PC-3 (cell line): ENCODE data around the gene ADAMTS6. TPM values are rescaled to one million over a fixed set of nuclear protein-coding genes. Genes with fewer than 3 reads are reported as not detected.

ENCODE experiments used
- ATAC-seq: fragments of 200-7000 bp; cut with Tn5 transposase; 2 replicates; pipeline ENCODE4 v1.9.1; 2020; ENCODE audit warnings: mild to moderate bottlenecking, moderate library complexity
- BruUV-seq: library from RNA; stranded (reverse); fragments of 400-500 nt; replicated peaks from 2 replicates; lab custom pipeline; 2021; lab: Mats Ljungman, UMichigan
- CTCF ChIA-PET: fragments of 300-600 bp; sonication (Branson Sonifier 250); formaldehyde crosslinking; loops from one replicate; lab custom pipeline; 2022; ENCODE audit warnings: antibody characterized with exemption; lab: Charles Lee
- POLR2A ChIA-PET: fragments of 300-600 bp; sonication (Branson Sonifier 250); formaldehyde crosslinking; loops from one replicate; lab custom pipeline; 2022; ENCODE audit warnings: antibody characterized with exemption; ENCODE audit not compliant: unreplicated experiment; lab: Charles Lee
- DNase-seq: peaks from one replicate; pipeline ENCODE4 v3.0.0-alpha.2; 2015
- H2AFZ ChIP-seq: fragments of 300-600 bp; sonication (generic); 2 replicates; pipeline ENCODE4 v1.6.0; 2016; ENCODE audit warnings: antibody characterized with exemption, low read length
- H3F3A ChIP-seq: fragments of 300-600 bp; sonication (generic); one replicate; pipeline ENCODE4 v1.6.0; 2017; ENCODE audit warnings: antibody characterized with exemption, low read length, control low read depth, mild to moderate bottlenecking; ENCODE audit not compliant: unreplicated experiment
- H3K27ac ChIP-seq: fragments of 300-600 bp; sonication (generic); 2 replicates; pipeline ENCODE4 v1.5.1; 2016; ENCODE audit warnings: mild to moderate bottlenecking, low read length
- H3K27me3 ChIP-seq: fragments of 300-600 bp; sonication (generic); 2 replicates; pipeline ENCODE4 v1.6.1; 2016; ENCODE audit warnings: low read length, mixed read lengths
- H3K36me3 ChIP-seq: fragments of 300-600 bp; sonication (generic); 2 replicates; pipeline ENCODE4 v1.6.1; 2016; ENCODE audit warnings: low read depth, mixed run types, low read length, mixed read lengths
- H3K4me1 ChIP-seq: fragments of 300-600 bp; sonication (generic); 2 replicates; pipeline ENCODE4 v1.5.1; 2016; ENCODE audit warnings: low read length; ENCODE audit not compliant: insufficient read depth
- H3K4me2 ChIP-seq: fragments of 300-600 bp; sonication (generic); 2 replicates; pipeline ENCODE4 v1.6.0; 2016; ENCODE audit warnings: low read length
- H3K4me3 ChIP-seq: fragments of 300-600 bp; sonication (generic); 2 replicates; pipeline ENCODE4 v1.5.1; 2016; ENCODE audit warnings: mild to moderate bottlenecking, low read length, mixed read lengths
- H3K79me2 ChIP-seq: fragments of 300-600 bp; sonication (generic); 2 replicates; pipeline ENCODE4 v1.6.1; 2017; ENCODE audit warnings: low read length, mixed read lengths
- H3K9ac ChIP-seq: fragments of 300-600 bp; sonication (generic); 2 replicates; pipeline ENCODE4 v1.6.0; 2016; ENCODE audit warnings: mild to moderate bottlenecking, low read length
- H3K9me2 ChIP-seq: fragments of 300-600 bp; sonication (generic); replicated peaks from 2 replicates; pipeline ENCODE4 v1.6.1; 2016; ENCODE audit warnings: mixed run types, low read length, mixed read lengths
- H3K9me3 ChIP-seq: fragments of 300-600 bp; sonication (generic); 2 replicates; pipeline ENCODE4 v1.6.1; 2016; ENCODE audit warnings: low read length, mixed read lengths
- H4K20me1 ChIP-seq: fragments of 300-600 bp; sonication (generic); 2 replicates; pipeline ENCODE4 v1.6.1; 2016; ENCODE audit warnings: low read length, mixed read lengths
- CTCF ChIP-seq: fragments of 300-600 bp; sonication (generic); conservative IDR thresholded peaks from 2 replicates; pipeline ENCODE4 v1.5.1; 2017; ENCODE audit warnings: antibody characterized with exemption, low read depth, mild to moderate bottlenecking, low read length
- EZH2 ChIP-seq: fragments of 300-600 bp; sonication (generic); IDR thresholded peaks from one replicate; pipeline ENCODE4 v1.6.1; 2017; ENCODE audit warnings: antibody characterized with exemption, mild to moderate bottlenecking, low read length; ENCODE audit not compliant: unreplicated experiment
- EZH2phosphoT487 ChIP-seq: fragments of 300-600 bp; sonication (generic); IDR thresholded peaks from 2 replicates; pipeline ENCODE4 v1.6.1; 2018; ENCODE audit warnings: mild to moderate bottlenecking, antibody characterized with exemption, low read length, borderline replicate concordance
- intact Hi-C: fragments of 100-400 bp; cut with micrococcal nuclease; formaldehyde crosslinking; loops from 2 replicates; pipeline ENCODE4 v1.9.0; 2023
- total RNA-seq: library from RNA; depleted of rRNA; stranded (reverse); fragments of >200 nt; gene quantifications from 2 replicates; pipeline ENCODE4 v1.2.3, GENCODE V29; 2014

ADAMTS6 gene
- total RNA-seq, 1 experiment from 2014 or later: 1.7 TPM

DNA sequence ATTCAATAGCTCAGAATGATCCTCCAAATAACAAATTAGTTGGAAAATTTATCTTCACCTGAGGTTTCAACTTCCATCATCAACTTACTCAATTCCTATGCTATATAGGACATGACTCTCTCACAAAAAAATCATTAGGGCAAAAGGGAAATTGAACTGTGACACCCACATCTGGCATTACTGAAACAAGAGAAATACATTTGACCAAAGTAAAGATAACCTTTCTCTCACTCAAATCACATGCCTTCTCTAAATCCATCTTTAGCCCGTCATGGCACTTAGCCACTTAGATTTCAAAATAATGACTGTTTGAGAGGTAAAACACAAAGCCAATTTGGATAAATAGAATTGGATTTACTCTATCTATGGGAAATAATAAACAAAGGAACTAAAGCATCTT, 126.4 kb downstream of the ADAMTS6 start:
- H2AFZ ChIP-seq: no peak overlapping the region
- BruUV-seq: no TSS peak
- no peaks in the 10 kb centered on the region for H3K9me3 ChIP-seq
- H3F3A ChIP-seq: no peaks in the 10 kb centered on the region
- ChIA-PET CTCF (no interaction called here), POLR2A (no interaction called here)
- no peak for DNase-seq
- no peaks in the 10 kb centered on the region for H3K4me1 ChIP-seq
- H3K36me3 ChIP-seq: no peaks in the 10 kb centered on the region
- H3K4me3 ChIP-seq: no peak overlapping the region
- H3K9me2 ChIP-seq: no peaks in the 10 kb centered on the region
- no peaks in the 10 kb centered on the region for H3K79me2 ChIP-seq
- no peak overlapping the region for H3K27ac ChIP-seq
- no peak overlapping the region for H3K4me2 ChIP-seq
- intact Hi-C loops: loop anchor here (10.0 kb wide), 1 partner anchor 400 kb away; no protein-coding TSS in a partner anchor
- no peaks in the 10 kb centered on the region for H4K20me1 ChIP-seq
- ATAC-seq: no peak
- no peaks in the 10 kb centered on the region for H3K27me3 ChIP-seq
- no peak for TF ChIP-seq EZH2
- no peak for TF ChIP-seq CTCF
- no peak for TF ChIP-seq EZH2phosphoT487
- H3K9ac ChIP-seq: no peak overlapping the region

DNA sequence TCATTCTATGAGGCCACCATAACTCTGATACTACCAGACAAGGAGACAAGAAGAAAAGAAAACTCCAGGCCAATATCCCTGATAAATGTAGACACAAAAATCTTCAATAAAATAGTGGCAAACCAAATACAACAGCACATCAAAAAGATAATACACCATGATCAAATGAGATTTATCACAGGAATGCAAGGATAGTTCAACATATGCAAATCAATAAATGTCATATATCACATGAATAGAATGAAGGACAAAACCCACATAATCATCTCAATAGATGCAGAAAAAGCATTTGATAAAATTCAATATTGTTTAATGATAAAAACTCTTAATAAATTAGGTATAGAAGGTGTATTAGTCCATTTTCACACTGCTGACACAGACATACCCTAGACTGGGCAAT, 139.9 kb downstream of the ADAMTS6 start:
- H3K4me3 ChIP-seq: no peak overlapping the region
- no peaks in the 10 kb centered on the region for H3F3A ChIP-seq
- ChIA-PET CTCF (no interaction called here), POLR2A (no interaction called here)
- ATAC-seq: no peak
- intact Hi-C loops: no loop called here
- H3K9me3 ChIP-seq: no peaks in the 10 kb centered on the region
- H3K36me3 ChIP-seq: no peaks in the 10 kb centered on the region
- H3K27me3 ChIP-seq: no peaks in the 10 kb centered on the region
- no peaks in the 10 kb centered on the region for H3K9me2 ChIP-seq
- TF ChIP-seq EZH2 (no peak), CTCF (no peak), EZH2phosphoT487 (no peak)
- H3K4me2 ChIP-seq: no peak overlapping the region
- H3K4me1 ChIP-seq: no peaks in the 10 kb centered on the region
- no peak overlapping the region for H2AFZ ChIP-seq
- no peak overlapping the region for H3K27ac ChIP-seq
- BruUV-seq: no TSS peak
- DNase-seq: no peak
- H3K79me2 ChIP-seq: no peaks in the 10 kb centered on the region
- H3K9ac ChIP-seq: no peak overlapping the region
- H4K20me1 ChIP-seq: no peaks in the 10 kb centered on the region

- H3K79me2 ChIP-seq: no peaks in the 10 kb centered on the region
- no peaks in the 10 kb centered on the region for H3K9me2 ChIP-seq
- no peaks in the 10 kb centered on the region for H3K4me1 ChIP-seq
- ChIA-PET CTCF (no interaction called here), POLR2A (no interaction called here)
- TF ChIP-seq EZH2 (no peak), CTCF (no peak)
- H3K4me3 ChIP-seq: no peak overlapping the region
- no peaks in the 10 kb centered on the region for H3F3A ChIP-seq
- DNase-seq (no peak), ATAC-seq (no peak)
- no TSS peak for BruUV-seq
- intact Hi-C loops: no loop called here
- H3K36me3 ChIP-seq: no peaks in the 10 kb centered on the region
- H4K20me1 ChIP-seq: no peaks in the 10 kb centered on the region
- H3K9me3 ChIP-seq: no peaks in the 10 kb centered on the region
- H2AFZ ChIP-seq: no peak overlapping the region
- no peak overlapping the region for H3K27ac ChIP-seq
- no peak overlapping the region for H3K9ac ChIP-seq
- no peaks in the 10 kb centered on the region for H3K27me3 ChIP-seq
- no peak overlapping the region for H3K4me2 ChIP-seq
These were observed 143.0 kb downstream of the ADAMTS6 start for GRCh38 chr5:65338606-65339151.
